BLaER1 (cell line): ENCODE data around the gene DSCAML1.

ENCODE experiments used
- H3K27ac ChIP-seq: shearing (Covaris generic); formaldehyde crosslinking; 2 replicates; pipeline ENCODE4 v1.8.1; 2022
- H3K27me3 ChIP-seq: shearing (Covaris generic); formaldehyde crosslinking; 2 replicates; pipeline ENCODE4 v1.8.1; 2022
- H3K36me3 ChIP-seq: shearing (Covaris generic); formaldehyde crosslinking; 2 replicates; pipeline ENCODE4 v1.8.1; 2022
- H3K4me1 ChIP-seq: shearing (Covaris generic); formaldehyde crosslinking; 2 replicates; pipeline ENCODE4 v1.8.1; 2022
- H3K4me2 ChIP-seq: shearing (Covaris generic); formaldehyde crosslinking; 2 replicates; pipeline ENCODE4 v1.8.1; 2022
- H3K4me3 ChIP-seq: shearing (Covaris generic); formaldehyde crosslinking; 2 replicates; pipeline ENCODE4 v1.8.1; 2022
- H3K9ac ChIP-seq: shearing (Covaris generic); formaldehyde crosslinking; 2 replicates; pipeline ENCODE4 v1.8.1; 2022
- H3K9me3 ChIP-seq: shearing (Covaris generic); formaldehyde crosslinking; 2 replicates; pipeline ENCODE4 v1.8.1; 2022
- H4K20me1 ChIP-seq: shearing (Covaris generic); formaldehyde crosslinking; 2 replicates; pipeline ENCODE4 v1.8.1; 2022
- Cebpa-rat ChIP-seq: shearing (Covaris generic); IDR thresholded peaks from 2 replicates; pipeline ENCODE4 v1.8.1; 2022

Gene DSCAML1

DNA sequence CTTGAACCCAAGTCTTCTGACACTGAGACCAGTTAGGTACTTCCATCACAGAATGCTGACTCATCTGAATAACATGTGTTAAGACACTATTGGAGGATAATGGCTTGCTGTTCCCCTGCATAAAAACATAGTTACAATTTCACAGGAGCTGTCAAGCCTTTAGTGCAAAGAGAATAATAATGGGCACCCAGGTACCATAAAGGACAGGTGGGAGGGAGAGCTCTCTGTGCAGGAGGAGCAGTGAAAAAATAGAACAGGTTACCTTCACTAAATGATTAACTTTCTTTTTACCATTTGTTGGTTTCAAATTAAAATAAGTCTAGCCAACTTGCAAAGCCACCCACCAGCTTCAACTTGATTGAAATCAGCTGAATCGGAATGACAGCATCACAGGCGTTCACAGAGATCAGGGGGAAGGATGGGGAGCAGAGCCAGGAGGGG lies 173.2 kb downstream of the DSCAML1 start:
- peaks cover 6% of the 10 kb centered on the region; the same call in 1 of the 2 replicates for H3K4me1 ChIP-seq
- H3K4me3 ChIP-seq: no peak overlapping the region
- no peaks in the 10 kb centered on the region for H3K36me3 ChIP-seq
- H4K20me1 ChIP-seq: no peaks in the 10 kb centered on the region
- H3K4me2 ChIP-seq: no peak overlapping the region
- H3K27ac ChIP-seq: no peak overlapping the region
- H3K9me3 ChIP-seq: peaks cover 8% of the 10 kb centered on the region; the same call in 1 of the 2 replicates
- H3K9ac ChIP-seq: no peak overlapping the region
- no peaks in the 10 kb centered on the region for H3K27me3 ChIP-seq
- TF ChIP-seq Cebpa-rat: no peak

GRCh38 chr11:117621226-117621625 lies 175.8 kb downstream of the DSCAML1 start:
- H3K9ac ChIP-seq: no peak overlapping the region
- TF ChIP-seq Cebpa-rat: no peak
- peaks cover 6% of the 10 kb centered on the region; the same call in 1 of the 2 replicates for H3K4me1 ChIP-seq
- peaks cover 8% of the 10 kb centered on the region; the same call in 1 of the 2 replicates for H3K9me3 ChIP-seq
- no peak overlapping the region for H3K27ac ChIP-seq
- H4K20me1 ChIP-seq: no peaks in the 10 kb centered on the region
- no peaks in the 10 kb centered on the region for H3K27me3 ChIP-seq
- H3K4me2 ChIP-seq: no peak overlapping the region
- H3K4me3 ChIP-seq: no peak overlapping the region
- no peaks in the 10 kb centered on the region for H3K36me3 ChIP-seq

DNA sequence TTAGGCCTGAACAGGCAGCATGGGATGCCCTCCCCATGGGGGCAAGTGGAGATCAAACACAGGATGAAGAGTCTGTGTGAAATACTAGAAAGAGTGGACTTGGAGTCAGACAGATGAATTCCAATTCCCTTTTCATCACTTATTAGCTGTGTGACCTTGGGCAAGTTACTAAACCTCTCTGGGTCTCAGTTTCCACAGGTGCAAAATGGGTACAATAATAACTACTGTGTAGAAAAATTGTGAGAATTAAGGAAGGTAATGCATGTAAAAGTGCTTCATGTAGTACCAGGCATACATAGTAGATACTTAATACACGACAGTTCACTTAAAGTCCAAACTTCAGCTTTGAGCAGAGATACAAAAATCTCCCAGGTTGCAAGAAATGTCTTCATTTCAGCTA lies 176.4 kb downstream of the DSCAML1 start:
- no peak overlapping the region for H3K4me3 ChIP-seq
- no peak overlapping the region for H3K9ac ChIP-seq
- H3K4me1 ChIP-seq: peaks cover 5% of the 10 kb centered on the region; the same call in 1 of the 2 replicates
- H3K27me3 ChIP-seq: no peaks in the 10 kb centered on the region
- H3K9me3 ChIP-seq: peaks cover 8% of the 10 kb centered on the region; the same call in 1 of the 2 replicates
- H3K36me3 ChIP-seq: no peaks in the 10 kb centered on the region
- no peak overlapping the region for H3K27ac ChIP-seq
- no peak overlapping the region for H3K4me2 ChIP-seq
- TF ChIP-seq Cebpa-rat: no peak
- no peaks in the 10 kb centered on the region for H4K20me1 ChIP-seq

DNA sequence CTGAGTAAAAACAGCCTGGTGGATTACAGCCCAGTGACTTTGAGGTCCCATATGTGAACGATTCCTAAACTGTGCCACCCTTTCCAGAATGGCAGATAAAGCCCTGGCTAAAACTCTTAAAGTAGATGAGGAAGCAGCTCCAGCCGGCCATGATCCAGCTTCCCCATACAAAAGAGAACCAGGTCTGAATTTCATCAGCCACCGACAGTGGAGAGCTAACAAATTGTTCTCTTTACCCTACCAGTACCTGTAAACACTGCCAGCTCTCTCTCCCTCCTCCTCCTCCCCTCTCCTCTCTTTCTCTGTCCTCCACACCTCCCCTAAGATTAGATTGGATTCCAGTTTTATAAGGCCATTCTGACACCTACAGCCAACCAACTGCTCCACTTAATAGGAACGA lies 176.9 kb downstream of the DSCAML1 start:
- no peaks in the 10 kb centered on the region for H3K36me3 ChIP-seq
- TF ChIP-seq Cebpa-rat: no peak
- no peaks in the 10 kb centered on the region for H3K4me1 ChIP-seq
- H3K9ac ChIP-seq: no peak overlapping the region
- H3K9me3 ChIP-seq: peaks cover 8% of the 10 kb centered on the region; the same call in 1 of the 2 replicates
- no peaks in the 10 kb centered on the region for H3K27me3 ChIP-seq
- no peaks in the 10 kb centered on the region for H4K20me1 ChIP-seq
- H3K27ac ChIP-seq: no peak overlapping the region
- no peak overlapping the region for H3K4me3 ChIP-seq
- no peak overlapping the region for H3K4me2 ChIP-seq

- no peaks in the 10 kb centered on the region for H3K36me3 ChIP-seq
- no peak overlapping the region for H3K4me3 ChIP-seq
- H3K27ac ChIP-seq: no peak overlapping the region
- no peaks in the 10 kb centered on the region for H3K27me3 ChIP-seq
- no peaks in the 10 kb centered on the region for H3K4me1 ChIP-seq
- H3K9me3 ChIP-seq: peaks cover 8% of the 10 kb centered on the region; the same call in 1 of the 2 replicates
- H3K9ac ChIP-seq: no peak overlapping the region
- H4K20me1 ChIP-seq: no peaks in the 10 kb centered on the region
- no peak for TF ChIP-seq Cebpa-rat
- no peak overlapping the region for H3K4me2 ChIP-seq
These were observed 177.4 kb downstream of the DSCAML1 start for GRCh38 chr11:117619661-117620060.

DNA sequence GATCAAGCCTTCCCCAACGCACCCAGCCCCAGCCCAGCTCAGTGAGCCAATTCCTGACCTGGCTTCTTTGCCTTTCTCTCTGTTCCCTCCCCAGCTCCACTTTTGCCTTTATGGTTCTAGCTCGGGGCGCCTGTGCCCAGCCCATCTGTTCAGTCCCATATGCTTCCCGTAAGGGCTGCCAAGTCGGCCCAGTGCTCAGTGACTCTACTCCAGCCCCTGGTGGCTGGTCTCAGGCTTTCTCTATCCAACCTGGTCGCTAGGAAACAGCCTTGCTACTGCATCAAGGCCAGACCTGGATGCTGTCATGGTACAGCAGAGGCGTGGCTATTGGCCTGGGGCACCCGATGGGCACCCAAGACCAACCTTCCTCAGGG lies 178.0 kb downstream of the DSCAML1 start:
- H3K27ac ChIP-seq: no peak overlapping the region
- no peaks in the 10 kb centered on the region for H3K27me3 ChIP-seq
- H3K4me3 ChIP-seq: no peak overlapping the region
- no peaks in the 10 kb centered on the region for H3K4me1 ChIP-seq
- no peak for TF ChIP-seq Cebpa-rat
- H3K36me3 ChIP-seq: no peaks in the 10 kb centered on the region
- no peaks in the 10 kb centered on the region for H4K20me1 ChIP-seq
- H3K4me2 ChIP-seq: no peak overlapping the region
- H3K9ac ChIP-seq: no peak overlapping the region
- peaks cover 8% of the 10 kb centered on the region; the same call in 1 of the 2 replicates for H3K9me3 ChIP-seq

- no peak overlapping the region for H3K4me2 ChIP-seq
- H3K27ac ChIP-seq: no peak overlapping the region
- no peaks in the 10 kb centered on the region for H3K27me3 ChIP-seq
- no peaks in the 10 kb centered on the region for H4K20me1 ChIP-seq
- peaks cover 8% of the 10 kb centered on the region; the same call in 1 of the 2 replicates for H3K9me3 ChIP-seq
- no peak overlapping the region for H3K9ac ChIP-seq
- H3K36me3 ChIP-seq: no peaks in the 10 kb centered on the region
- H3K4me3 ChIP-seq: no peak overlapping the region
- TF ChIP-seq Cebpa-rat: no peak
- H3K4me1 ChIP-seq: 0 out of 2 replicates have a peak, but pooled peaks cover 2% of the 10 kb centered on the region
These were observed 178.6 kb downstream of the DSCAML1 start for GRCh38 chr11:117618302-117618981.

GRCh38 chr11:117616979-117617378 lies 180.0 kb downstream of the DSCAML1 start:
- peaks cover 7% of the 10 kb centered on the region; the same call in 1 of the 2 replicates for H3K9me3 ChIP-seq
- TF ChIP-seq Cebpa-rat: no peak
- H3K27ac ChIP-seq: no peak overlapping the region

DNA sequence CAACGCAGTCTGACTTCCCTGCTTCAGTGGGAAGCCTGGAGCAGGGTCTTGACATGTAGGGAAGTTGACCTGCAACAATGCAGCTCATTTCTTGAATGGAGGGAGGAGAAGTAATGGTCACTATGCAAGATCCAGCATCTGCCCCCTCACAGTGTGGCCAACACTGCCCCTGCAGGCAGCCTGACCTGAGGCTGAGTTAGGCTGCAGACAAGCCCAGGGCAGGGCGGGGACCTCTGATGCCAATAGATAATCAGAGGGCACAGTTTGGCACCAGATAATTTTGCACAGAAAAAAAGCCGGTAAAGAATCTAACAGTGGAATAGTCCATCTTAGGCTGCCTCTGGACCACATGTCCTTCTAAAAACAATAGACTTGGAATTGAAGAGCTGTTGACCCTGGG lies 182.3 kb downstream of the DSCAML1 start:
- Histone ChIP-seq H4K20me1 (no peaks in the 10 kb centered on the region), H3K4me2 (no peak overlapping the region), H3K4me3 (no peak overlapping the region), H3K9me3 (no peaks in the 10 kb centered on the region), H3K27me3 (no peaks in the 10 kb centered on the region), H3K27ac (no peak overlapping the region), H3K36me3 (no peaks in the 10 kb centered on the region), H3K9ac (no peak overlapping the region), H3K4me1 (0 out of 2 replicates have a peak, but pooled peaks cover 4% of the 10 kb centered on the region)
- TF ChIP-seq Cebpa-rat: no peak

More at GRCh38 chr11:117616979-117617378, 180.0 kb downstream of the DSCAML1 start:
- Histone ChIP-seq H3K4me1 (0 out of 2 replicates have a peak, but pooled peaks cover 4% of the 10 kb centered on the region), H4K20me1 (no peaks in the 10 kb centered on the region), H3K4me3 (no peak overlapping the region), H3K27me3 (no peaks in the 10 kb centered on the region), H3K36me3 (no peaks in the 10 kb centered on the region), H3K9ac (no peak overlapping the region), H3K4me2 (no peak overlapping the region)

- no peak overlapping the region for H3K27ac ChIP-seq
- no peak for TF ChIP-seq Cebpa-rat
- no peak overlapping the region for H3K9ac ChIP-seq
- 0 out of 2 replicates have a peak, but pooled peaks cover 4% of the 10 kb centered on the region for H3K4me1 ChIP-seq
- H3K4me2 ChIP-seq: no peak overlapping the region
- no peak overlapping the region for H3K4me3 ChIP-seq
- no peaks in the 10 kb centered on the region for H4K20me1 ChIP-seq
- H3K36me3 ChIP-seq: no peaks in the 10 kb centered on the region
- H3K27me3 ChIP-seq: no peaks in the 10 kb centered on the region
- no peaks in the 10 kb centered on the region for H3K9me3 ChIP-seq
These were observed 183.5 kb downstream of the DSCAML1 start for GRCh38 chr11:117613521-117613920.
